GM21723 (cell line): ENCODE data around the gene EYA2.
"Not testable (repeated sequence)": the region's sequence is repeated elsewhere in the genome, so short reads cannot be mapped to it uniquely, and the experiment has no call there.

Experiments used
- ATAC-seq: cut with Tn5 transposase; IDR thresholded peaks from one replicate; pipeline ENCODE4 v1.9.1; 2021; ENCODE audit warnings: mild to moderate bottlenecking, moderate library complexity; ENCODE audit not compliant: unreplicated experiment

Gene EYA2

DNA sequence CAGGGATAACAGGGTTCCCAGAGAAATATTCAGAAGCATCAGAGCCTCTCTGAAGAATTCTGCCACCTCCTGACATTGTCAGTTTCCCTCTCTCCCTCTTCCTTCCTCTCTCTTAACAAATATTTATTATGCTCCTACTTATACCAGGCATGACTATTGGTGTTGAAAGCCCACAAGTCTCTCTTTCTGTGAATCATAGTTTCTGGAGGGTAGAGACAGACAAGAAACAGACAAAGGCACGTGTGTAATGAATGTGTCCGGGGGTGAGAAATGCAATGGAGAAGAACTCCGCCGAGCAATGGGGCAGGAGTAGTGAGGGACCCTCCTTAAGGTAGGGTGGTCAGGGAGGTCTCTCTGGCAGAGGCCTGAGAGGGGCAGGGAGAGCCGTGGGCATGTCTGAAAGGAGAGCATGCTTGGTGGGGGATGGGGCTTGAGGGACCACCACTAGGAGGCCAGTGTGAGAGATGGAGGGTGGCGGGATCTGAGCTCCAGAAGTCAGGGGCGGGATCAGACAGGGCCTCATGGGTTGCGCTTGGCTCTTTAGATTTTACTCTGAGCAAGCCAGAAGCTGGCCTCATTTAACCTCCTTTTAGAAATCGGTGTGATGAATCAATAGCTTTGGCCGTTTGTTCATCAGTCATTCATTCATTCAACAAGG is 57.3 kb downstream of the EYA2 start:
- ATAC-seq, result no peak

GRCh38 chr20:46953596-46953995 is 59.0 kb downstream of the EYA2 start:
- ATAC-seq, result no peak

DNA sequence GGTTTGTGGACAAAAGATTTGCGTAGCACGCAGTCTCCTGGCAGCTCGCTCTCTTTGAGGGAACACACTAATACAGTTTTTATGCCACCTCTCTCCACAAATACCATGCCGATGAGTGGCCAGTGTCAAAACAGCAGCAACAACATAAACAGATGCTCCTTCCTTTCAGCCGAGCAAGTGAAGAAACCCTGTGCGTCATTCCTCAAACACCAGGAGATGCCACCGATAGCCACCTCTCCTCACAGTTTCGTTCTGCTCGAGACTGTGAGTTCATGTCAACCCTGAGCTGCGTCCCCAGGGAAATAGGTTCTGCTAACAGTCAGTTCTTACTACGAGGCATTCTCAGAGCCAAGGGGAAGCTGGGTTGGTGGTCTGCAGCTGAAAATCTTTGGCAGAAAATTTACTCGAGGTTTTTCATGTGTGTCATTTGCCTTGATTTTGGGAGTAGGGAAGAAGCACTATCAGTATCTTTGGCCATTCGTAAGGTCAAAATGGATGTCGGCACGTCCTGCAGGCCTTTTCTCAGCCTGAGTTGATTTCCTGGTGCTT is 59.9 kb downstream of the EYA2 start:
- no peak for ATAC-seq

DNA sequence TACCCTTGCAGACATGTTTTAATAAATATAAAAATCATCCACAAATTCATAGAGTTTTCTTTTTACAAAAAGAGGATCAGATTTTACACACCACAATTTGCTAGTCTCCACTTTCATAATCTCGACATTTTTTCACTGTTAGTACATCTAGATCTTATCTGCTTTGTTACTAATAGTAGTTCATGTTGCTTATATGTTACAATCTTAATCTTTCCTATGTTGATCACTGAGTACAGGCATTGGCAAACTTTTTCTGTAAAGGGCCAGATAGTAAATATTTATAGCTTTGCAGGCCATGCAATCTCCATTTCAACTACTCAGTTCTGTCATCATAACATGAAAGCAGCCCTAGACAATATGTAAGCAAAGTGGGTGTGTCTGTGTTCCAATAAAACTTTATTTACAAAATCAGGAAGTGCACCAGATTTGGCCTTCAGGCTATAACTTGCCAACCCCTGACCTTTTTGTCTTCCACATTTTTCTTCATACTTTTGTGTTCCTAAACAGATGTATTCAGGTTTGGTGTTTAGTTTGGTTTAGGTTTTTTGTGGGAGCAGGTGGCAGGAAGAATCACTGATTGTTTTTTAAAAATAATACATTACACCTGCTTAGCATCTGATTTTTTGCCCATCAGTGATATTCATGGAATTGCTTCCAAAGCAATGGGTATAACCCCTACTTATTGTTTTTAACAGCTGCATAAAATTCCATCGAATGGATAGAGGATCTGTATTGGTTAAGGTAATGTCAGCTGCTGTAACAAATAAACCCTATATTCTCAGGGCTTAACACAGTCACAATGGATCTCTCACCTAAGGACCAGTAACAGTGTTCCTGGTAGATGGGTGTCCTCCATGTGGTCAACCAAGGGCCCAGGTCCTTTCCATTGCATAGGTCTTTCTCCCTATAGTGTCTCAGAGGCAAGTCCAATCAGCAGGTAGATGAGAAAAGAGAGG is 61.2 kb downstream of the EYA2 start:
- ATAC-seq, result no peak

GRCh38 chr20:46959081-46959692 is 64.5 kb downstream of the EYA2 start:
- ATAC-seq, result no peak

DNA sequence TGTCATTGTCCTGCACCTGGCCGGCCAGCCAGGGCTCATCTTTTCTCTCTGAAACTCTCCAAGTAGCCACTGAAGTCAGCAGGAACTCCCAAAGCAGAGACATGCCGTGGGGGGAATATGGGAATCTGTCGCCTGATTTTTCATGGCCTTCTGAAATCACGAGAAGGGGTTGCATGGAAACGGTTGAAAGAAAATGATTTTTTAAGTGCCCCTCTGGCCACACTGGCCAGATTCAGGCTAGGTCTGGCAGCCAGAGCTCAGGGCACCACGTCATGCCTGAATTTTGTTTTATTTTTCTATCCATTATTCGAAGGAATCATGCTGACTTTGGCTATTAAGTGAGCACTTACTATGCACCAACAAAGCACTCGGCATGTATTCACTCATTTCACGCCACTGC is 65.2 kb downstream of the EYA2 start:
- ATAC-seq, result no peak

- ATAC-seq, result no peak
These were observed 65.9 kb downstream of the EYA2 start for GRCh38 chr20:46960536-46960935.

GRCh38 chr20:46961968-46962367 is 67.3 kb downstream of the EYA2 start:
- not testable (repeated sequence) for ATAC-seq

DNA sequence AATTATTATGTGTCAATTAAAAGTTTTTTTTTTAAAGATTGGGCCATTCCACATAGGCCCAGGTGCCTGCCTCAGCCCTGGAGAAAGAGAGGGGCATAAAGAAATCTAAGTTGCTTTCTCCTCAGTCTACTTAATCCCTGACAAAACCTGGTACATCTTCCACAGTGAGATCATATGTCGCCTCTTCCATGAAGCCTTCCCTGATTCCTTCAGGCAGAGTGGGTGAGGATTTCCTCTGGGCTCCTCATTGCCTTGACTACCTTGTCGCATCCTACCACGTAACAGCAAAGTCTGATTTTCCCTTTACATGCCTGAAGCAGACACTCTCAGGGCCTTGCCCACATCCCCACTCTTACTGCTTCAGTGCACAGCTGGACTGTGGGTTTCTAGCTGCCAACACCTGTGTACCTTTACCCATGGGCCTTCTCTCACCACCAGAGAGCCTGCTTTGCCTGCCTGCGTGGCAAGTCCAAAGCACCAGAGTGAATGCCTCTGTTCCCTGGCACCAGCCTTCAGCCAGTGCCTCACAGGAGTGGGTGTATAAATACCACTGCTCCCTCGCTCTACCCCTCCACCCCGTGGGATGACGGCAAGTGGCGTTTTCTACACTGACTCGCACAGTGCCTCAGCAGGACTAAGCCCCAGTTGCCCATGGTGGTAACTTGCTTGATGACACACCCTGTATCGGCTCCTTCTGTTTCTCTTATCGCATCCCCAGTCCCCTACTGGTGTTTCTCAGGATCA is 68.0 kb downstream of the EYA2 start:
- ATAC-seq, result no peak

DNA sequence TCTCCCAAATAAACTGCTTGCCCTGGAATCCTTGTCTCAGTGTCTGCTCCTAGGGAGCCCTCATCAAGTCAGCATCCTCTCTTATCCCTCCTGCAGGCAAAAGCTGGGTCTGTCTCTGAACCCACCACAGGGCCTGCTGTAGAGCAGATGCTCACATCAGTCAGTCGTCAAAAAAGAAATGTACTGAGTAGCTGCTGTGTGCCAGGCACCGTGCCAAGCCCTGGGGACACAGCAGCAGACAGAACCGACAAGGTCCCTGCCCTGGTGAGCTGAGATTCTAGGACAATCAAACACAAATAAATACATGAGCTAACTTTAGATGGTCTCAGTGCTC is 68.5 kb downstream of the EYA2 start:
- ATAC-seq, result no peak

DNA sequence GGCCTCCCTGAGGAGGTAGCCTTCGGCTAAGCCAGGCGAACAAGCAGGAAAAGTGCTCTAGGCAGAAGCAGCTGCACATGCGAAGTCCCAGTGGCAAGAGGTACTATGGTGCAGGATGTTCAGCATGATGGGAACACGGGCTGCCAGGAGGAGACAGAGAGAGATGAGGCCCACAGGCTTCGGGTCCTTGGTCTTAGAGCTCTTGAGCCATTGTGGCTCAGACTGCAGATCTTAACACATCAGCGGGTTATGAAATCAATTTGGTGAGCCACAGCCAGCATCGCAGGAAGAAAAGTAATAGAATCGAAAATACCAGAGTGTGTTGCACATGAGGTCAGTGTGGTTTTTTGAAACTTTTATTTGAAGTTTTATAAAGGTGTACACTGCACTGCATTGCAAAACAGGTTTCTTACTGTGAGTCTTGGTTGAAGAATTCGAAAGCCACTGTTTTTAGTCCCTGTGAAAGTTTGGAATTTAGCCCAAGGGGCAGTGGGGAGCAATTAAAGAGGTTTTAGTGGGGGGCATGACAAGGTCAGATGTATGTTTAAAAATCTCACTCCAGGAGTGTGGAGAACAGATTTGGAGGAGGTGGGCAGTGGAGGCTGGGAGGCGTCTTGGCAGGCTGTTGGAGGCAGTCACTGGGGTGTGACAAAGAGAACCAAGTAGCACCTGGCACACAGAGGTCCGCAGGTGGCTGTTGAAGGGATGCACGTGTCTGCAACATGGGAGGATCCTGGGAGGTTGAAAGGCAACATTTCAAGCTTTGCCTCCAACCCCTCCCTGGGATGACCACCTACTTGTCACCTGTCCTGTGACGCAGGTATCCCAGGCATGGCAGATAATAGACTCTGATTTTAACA is 69.3 kb downstream of the EYA2 start:
- no peak for ATAC-seq

GRCh38 chr20:46964618-46965455 is 70.2 kb downstream of the EYA2 start:
- no peak for ATAC-seq

DNA sequence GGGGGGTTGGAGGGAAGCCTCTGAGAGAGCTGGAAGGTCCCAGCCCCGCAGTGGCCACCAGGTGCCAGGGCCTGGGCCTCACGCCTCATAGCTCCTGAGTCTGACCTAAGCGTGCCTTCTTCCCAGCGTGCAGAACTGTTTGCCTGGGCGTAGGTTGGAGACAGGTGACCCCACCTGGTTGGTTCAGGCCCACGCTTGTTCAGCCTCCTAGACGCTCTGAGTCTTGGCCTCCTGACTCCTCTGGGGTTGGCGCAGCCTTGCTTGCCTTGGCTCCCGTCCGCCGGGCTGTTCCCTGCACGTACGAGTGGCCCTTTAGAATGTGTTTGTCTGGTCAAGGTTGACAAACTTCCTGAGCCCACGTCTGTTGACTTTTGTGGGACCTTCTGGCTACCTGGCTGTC is 70.8 kb downstream of the EYA2 start:
- no peak for ATAC-seq

DNA sequence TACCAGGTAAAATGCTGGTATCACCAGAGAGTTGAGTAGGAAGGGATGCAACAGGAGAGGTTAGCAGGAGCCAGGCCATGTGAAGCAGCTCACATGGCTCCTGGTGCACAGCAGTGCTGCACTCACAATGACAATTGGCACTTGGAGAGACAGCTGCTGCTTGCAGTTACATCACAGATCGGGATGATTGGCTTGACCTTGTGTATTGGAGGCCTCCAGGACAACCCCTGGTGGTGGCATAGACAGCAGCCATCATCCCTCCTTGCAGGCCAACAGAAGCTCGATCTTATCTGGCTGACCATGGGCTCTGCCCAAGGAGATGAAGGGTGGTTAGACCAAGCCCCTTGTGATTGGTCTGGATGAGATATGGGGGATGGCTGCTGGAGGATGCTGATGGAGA is 73.0 kb downstream of the EYA2 start:
- ATAC-seq, result no peak

DNA sequence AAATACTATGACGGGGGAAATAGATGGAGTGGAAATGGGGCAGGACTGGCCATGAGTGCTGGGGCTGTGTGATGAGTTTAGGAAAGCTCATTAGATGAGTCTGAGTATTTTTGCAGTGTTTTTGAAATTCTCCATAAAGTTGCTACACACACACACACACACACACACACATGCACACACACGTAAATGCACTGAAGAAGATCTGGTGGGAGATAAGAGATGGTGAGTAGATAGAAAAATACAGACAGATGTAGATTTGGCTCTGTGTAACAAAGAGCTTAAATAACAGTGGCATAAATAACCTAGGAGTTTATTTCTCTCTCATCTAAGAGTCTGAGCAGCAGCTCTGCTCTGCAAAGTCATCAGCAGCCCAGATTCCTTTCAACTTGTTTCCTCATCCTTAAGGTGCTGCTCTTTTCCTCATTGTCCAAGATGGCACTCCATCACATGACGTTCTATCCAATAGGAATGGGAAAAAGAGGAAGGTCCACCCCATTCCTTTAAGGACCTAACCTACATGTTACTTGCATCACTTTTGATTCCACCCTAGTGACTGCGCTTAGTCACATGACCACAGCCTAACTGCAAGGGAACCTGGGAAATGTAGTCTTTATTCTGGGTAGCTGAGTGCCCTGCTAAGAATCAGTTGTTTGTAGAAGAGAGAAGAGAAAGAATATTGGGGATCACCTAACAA is 76.4 kb downstream of the EYA2 start:
- no peak for ATAC-seq

DNA sequence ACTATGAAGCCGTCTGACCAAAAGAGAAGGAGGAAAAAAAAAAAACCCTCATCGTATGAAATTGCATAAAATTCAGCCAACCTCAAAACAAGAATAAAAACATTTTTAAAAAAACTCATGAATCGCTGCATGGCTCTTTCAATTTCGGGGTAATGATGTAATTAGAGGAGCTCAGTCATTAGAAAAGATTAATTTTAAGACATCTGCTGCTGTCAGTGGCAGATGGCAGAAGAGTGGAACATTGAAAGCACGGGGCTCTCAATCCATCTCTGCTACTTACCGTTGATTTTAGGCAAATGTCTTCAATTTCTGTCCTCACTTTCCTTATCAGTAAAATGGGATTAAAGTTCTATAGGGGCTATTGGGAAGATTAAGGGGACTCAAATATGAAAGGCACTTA is 79.1 kb downstream of the EYA2 start:
- no peak for ATAC-seq

DNA sequence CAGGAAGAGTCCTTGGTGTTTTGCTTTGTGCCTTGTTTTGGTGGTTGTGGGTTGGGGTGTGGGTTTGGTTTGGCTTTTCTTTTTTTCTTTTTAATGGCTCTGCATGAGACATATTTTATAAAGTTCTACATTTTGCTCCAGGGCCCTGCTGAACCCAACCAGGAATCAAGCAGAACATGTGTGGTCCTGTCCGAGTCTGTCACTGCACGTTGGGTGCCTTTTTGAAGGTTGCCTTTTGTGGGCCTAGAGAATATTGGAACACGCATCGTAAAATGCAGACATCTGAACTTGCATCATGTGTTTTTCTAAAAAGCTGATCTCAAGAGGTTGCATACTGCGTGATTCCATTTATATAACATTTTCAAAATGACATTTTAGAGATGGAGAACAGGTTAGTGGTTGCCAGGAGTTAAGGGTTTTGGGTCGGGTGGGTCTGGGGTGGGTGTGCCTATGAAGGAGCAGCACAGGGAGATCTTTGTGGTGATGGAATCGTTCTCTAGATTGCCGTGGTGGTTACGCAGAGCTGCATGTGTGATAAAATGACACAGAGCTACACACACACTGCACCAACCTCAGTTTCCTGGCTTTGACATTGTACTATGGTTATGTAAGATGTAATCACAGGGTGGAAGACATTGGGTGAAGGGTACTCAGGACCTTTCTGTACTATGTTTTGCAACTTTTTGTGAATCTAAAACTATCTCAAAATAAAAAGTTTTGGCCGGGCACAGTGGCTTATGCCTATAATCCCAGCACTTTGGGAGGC is 80.2 kb downstream of the EYA2 start:
- ATAC-seq, result no peak

DNA sequence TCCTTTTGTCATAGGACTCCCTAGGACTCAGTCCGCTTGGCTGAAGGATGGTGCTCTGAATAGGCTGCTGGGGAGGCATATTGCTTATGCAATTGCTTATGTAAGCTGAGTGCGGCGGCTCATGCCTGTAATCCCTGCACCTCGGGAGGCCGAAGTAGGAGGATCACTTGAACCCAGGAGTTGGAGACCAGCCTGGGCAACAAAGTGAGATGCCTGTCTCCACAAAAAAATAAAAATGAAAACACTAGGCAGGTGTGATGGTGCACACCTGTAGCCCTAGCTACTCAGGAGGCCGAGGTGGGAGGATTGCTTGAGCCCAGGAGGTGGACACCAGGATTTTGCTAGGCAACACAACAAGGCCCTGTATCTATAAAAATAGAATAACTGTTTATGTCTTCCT is 81.3 kb downstream of the EYA2 start:
- ATAC-seq, result no peak
